Smooth muscle cell of the umbilical artery (primary cell): ENCODE results near the gene TTLL9. TPM values are rescaled to one million over a fixed set of nuclear protein-coding genes. Genes with fewer than 3 reads are reported as not detected.

ENCODE experiments used
- total RNA-seq: library from RNA; depleted of rRNA; stranded (reverse); fragments of >200 nt; gene quantifications from 2 replicates; pipeline ENCODE4 v1.2.3, GENCODE V29; 2014

The TTLL9 gene
- total RNA-seq: not detected in 2 replicates

GRCh38 chr20:31869942-31870725 is at the start of gene TTLL9, which contains the start of gene DUSP15:
TTLL9 (plus strand) TSS chr20:31870634; CDS start chr20:31871127, 493 bp downstream.
DUSP15 (minus strand) TSS chr20:31870527; CDS start chr20:31870337, 190 bp downstream.

DNA sequence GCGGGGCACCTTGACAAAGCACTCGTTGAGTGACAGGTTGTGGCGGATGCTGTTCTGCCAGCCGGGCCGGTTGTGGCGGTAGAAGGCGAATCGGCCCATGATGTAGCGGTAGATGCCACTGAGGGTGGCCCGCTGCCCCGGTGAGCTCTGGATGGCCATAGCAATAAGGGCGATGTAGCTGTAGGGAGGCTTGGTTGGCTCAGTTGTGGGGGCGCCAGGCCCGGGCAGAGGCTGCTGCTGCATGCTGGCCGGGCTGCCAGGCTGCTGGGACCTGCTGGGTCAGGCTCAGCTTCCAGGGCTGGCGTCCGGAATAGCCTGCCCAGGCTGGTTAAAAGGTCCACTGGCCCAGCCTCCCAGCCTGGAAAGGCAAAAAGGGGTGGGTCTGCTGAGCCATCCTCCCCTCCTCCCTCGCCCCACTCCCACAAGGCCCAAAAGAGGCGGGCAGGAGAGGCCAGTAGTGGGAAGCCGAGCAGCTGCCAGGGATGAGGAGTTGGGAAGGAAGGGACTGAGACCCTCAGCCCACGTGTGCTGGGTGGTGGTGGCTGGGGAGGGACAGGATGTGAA is 25.1 kb upstream of the TTLL9 start, which contains the start of gene FOXS1:
TSS of gene FOXS1 (minus strand) at position 305 of the 564 bp plus-strand sequence. CDS start at position 243, 62 bp downstream.

DNA sequence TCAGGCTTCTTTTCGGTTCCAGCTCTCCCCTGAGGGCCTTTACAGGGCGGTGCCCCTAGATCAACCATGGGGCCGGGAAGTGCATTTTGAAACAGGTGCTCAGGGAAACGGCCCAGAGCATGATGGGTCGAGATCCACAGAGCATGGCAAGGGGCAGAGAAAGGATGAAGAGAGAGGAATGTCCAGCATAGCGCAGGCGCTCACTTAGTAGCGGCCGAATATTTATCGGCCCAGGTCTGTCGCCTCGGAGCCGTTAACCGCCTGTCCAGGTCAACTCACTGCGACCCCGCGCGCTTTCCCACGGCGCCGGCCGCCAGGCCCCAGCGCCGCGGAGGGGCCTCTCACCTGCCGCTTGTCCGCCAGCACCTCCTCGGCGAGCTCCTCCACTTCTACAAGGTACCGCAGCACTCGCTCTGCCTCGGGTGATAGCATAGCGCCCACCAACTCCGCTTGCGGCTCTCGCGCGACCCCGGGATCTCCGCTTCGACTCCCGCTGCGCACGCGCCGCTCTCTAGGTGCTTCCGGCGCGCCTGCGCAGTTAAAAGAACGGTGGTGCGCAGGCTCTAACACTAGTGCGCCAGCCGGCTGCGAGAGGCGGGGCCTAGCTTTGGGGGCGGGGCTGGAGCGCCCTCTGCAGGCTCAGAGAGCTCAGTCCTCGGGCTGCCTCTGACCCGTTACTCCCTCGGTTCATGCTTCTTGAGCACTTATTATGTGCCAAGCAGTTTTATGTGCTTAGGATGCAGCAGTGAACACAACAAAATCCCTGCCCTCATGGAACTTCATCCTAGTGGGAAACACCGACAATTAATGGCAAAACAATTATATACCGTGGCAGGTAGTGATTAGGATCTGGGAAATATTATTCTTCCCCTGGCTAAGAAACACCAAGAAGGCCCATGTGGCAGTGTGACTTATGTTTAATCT is 81.4 kb downstream of the TTLL9 start, which contains the start of gene PDRG1:
TSS of gene PDRG1 (minus strand) at position 517 of the 924 bp plus-strand sequence. CDS start at position 432, 85 bp downstream.

GRCh38 chr20:31967830-31968249 is 97.4 kb downstream of the TTLL9 start, which contains the start of gene XKR7:
XKR7 (plus strand) TSS chr20:31968151; CDS start chr20:31968176, 25 bp downstream.

Other genes with a start within 250 kb of the TTLL9 start
- not detected in 2 replicates for gene COX4I2, start 232.7 kb upstream of the TTLL9 start, total RNA-seq
- 39.8 and 66.0 TPM in 2 replicates for gene BCL2L1, start 147.8 kb upstream of the TTLL9 start, total RNA-seq
- gene TPX2, start 131.3 kb upstream of the TTLL9 start, total RNA-seq: 4.2 and 28.5 TPM in 2 replicates
- gene MYLK2, start 51.3 kb upstream of the TTLL9 start, total RNA-seq: 0.14 TPM in 1 of 2 replicates, not detected in the other
- gene FOXS1, start 25.0 kb upstream of the TTLL9 start, total RNA-seq: 1.1 and 1.2 TPM in 2 replicates
- not detected in 2 replicates for gene DUSP15, start 107 bp upstream of the TTLL9 start, total RNA-seq
- gene PDRG1, start 81.4 kb downstream of the TTLL9 start, total RNA-seq: 2.4 and 3.5 TPM in 2 replicates
- gene XKR7, start 97.5 kb downstream of the TTLL9 start, total RNA-seq: under 0.01 TPM in 1 of 2 replicates, not detected in the other
- not detected in 2 replicates for gene CCM2L, start 139.8 kb downstream of the TTLL9 start, total RNA-seq
- gene HCK, start 181.6 kb downstream of the TTLL9 start, total RNA-seq: not detected in 2 replicates
- 42.8 and 54.8 TPM in 2 replicates for gene TM9SF4, start 239.1 kb downstream of the TTLL9 start, total RNA-seq